IPS DF 4.7 (cell line): ENCODE data around the gene CUL4B.
A peak's percentile ranks its signal among the peaks of the same experiment; 100 is the strongest.
"Not testable (repeated sequence)": the region's sequence is repeated elsewhere in the genome, so short reads cannot be mapped to it uniquely, and the experiment has no call there.

ENCODE experiments used
- DNase-seq: peaks from one replicate; pipeline ENCODE4 v3.0.0-alpha.2; 2013; ENCODE audit warnings: low spot score; ENCODE audit errors: extremely low read depth

Gene CUL4B

DNA sequence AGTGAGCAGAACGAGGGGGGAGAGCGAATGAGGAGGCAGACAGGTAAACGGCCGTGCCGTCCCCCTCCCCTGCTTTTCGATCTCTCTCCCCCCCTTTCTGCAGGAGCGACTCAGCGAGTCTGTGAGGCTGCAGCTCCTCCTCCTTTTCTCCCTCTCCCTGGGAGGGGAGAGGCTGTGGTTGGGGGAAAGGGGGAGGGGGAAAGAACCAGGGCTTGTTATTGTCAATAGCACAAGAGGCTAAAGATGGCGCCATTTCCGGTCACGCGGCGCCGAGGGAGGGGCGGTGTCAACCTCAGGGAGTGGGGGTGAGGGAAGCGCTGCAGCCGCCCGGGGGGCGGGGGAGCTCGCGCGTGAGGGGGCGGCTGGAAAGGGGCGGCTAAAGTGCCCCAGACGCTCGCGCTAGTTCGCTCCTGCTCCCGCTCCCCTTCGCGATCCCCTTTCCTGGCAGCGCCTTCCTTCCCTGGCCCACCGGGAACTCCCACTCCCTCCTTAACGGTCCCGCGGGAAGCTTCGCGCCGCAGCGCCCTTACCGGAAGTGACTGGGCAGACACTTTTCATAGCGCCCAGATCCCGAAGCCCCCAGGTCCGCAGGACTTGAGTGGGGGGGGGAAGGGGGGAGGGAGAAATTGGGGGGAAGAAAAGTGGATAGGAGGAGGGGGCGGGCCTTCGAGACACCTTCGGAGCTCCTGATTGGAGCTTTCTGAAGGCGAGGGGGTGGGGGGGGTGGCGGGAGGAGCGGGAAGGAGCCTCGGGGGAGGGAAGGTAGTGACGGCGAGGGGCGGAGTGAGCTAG, at the start of gene CUL4B:
CUL4B (minus strand) TSS at position 121 of the 792 bp plus-strand sequence. CDS start 324 bp downstream, outside the sequence.
- no peak for DNase-seq

DNA sequence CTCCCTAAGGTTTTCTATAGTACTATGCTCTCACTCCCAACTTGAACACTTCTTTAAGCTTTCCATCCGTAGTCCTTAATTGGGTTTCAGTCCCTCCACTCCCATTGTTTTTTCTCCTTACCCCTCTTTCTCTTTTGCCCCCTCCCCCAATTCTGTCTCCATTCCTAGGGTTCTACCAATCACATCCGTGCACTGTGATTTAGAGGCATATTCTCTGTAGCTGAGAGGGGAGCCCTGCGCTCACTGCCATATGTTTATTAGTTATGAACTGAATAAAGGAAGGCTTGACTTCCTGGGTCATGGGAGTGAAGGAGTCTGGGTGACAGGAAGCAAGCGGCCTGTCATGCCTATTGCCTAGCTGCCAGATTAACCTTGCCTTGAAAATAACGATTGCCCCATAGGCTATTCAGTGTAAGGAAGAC, 43.6 kb upstream of the CUL4B start:
- DNase-seq = no peak

DNA sequence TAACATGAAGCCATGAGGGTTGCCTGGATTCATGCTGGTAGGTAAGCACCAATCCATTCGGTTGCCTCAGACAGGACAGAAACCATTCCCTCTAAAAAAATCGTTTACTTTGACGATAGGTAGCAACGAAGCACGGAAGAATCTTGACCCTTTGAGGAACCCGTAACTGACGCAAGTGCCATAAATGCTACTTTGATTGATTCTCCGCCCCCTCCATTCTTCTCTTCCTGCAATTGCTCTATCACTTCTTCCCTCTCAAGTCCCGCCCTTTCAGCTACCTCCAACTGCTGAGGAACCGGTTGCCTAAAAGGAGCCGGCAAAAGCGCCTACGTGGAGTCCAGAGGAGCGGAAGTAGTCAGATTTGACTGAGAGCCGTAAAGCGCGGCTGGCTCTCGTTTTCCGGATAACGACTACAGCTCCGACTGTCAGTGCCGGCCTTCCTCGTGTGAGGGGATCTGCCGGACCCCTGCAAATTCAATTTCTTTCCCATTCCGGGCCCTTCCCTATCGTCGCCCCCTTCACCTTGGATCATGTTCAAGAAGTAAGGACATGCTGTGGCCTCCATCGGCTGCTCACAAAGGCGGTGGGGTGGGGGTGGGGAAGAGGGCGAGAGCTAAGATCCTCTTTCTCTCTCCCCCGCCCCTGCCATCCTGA, 43.1 kb upstream of the CUL4B start, which contains the start of gene MCTS1:
MCTS1 (plus strand) TSS at position 395 of the 654 bp plus-strand sequence; CDS start at position 531, 136 bp downstream.
- DNase-seq = peak; percentile 36

DNA sequence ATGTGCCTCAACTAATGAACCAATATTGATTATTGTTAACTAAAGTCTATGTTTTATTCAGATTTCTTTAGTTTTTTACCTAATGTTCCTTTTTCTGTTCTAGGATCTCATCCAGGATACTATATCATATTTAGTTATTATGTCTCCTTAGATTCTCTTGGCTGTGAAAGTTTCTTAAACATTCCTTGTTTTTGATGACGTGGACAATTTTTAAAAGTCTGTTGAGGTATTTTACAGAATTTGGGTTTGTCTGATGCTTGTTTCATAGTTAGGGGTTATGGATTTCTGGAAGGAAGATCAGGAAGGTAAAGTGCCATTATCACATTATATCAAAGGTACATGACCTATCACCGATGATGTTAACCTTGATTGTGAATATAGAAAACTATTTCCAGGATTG, 24.9 kb upstream of the CUL4B start:
- no peak for DNase-seq

DNA sequence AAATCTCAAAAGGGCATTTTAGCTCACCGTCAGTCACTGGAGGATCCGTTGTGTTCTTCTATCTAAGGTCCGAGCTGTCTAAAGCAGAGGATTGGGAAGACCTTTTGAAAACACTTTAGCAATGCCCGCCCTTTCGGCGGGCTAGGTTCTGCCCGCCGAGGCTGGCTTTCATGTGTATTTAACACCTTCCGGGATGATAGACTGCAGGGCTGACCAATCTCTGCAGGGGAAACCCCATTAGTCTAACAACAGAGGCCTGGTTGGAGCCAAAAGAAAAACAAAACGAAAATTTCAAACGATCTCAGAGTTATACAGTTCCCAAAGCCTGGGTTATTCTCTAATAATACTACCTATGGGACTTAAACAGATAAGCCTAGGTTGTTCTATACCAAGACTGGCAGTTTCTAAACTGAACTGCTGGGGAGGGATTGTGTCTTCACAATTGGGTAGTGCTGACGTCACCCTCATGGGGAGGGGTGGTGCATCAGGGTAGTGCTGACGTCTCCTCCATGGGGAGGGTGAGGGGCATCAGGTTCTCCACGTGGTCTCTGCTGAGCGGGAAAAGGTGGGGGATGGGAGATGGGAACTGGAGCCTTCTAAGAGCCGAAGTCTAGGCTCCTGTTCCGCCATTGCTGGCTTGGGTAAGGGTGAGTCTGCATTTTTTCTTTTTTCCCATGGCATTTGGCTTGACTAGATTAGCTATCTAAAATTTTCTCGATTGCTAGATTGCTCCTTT, 14.8 kb upstream of the CUL4B start:
- no peak for DNase-seq

DNA sequence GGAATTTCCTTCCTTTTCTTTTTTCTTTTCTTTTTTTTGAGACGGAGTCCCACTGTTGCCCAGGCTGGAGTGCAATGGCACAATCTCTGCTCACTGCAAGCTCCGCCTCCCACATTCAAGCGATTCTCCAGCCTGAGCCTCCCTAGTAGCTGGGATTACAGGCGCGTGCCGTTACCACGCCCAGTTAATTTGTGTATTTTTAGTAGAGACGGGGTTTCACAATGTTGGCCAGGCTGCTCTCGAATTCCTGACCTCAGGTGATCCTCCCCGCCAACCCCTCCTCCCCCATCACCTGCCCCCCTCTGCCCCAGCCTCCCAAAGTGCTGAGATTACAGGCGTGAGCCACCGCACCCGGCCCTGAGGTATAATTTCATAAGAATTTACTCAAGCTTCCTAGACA, 13.0 kb upstream of the CUL4B start:
- not testable (repeated sequence) for DNase-seq

DNA sequence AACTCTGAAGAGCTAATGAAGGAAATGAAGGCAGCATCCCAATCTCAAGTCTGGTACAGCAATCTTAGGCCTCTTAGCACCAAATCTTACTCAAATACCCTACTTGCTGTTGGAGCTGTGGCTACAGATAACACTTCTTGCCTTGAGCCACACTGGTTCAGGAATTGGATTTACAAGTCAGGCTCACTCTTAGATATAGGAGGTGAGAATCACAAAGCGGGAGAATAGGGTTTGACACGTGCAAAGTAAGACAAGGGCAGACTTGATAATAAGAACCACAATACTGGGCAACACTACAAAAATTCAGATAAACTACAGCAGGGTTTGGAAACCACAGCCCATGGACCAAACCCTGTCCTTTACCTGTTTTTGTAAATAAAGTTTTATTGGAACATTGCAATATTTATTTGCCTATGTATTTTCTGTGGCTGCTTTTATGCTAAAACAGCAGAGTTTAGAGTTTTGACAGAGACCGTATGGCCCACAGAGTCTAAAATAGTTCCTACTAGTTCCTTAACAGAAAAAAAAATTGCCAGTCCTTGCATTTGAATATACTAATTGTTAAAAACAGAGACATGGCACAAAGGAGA, 9.3 kb upstream of the CUL4B start:
- DNase-seq = no peak

DNA sequence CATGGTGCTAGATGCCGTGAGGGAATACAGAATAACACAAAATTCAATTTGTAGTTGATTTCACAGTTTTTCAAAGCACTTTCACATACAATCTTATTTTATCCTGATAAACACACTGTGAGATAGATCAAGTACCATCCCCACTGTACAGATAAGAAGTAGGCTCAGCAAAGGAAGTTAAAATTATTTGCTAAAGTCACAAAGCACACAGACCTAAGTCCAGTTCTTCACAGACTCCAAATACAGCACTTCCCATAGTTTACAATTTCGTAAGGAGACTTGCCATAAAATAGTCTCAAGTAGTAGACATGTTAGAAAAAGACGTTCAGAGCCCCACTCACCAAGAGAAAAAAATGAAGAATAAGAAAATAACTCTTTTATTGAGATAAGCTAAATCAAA, 7.8 kb upstream of the CUL4B start:
- DNase-seq = no peak

DNA sequence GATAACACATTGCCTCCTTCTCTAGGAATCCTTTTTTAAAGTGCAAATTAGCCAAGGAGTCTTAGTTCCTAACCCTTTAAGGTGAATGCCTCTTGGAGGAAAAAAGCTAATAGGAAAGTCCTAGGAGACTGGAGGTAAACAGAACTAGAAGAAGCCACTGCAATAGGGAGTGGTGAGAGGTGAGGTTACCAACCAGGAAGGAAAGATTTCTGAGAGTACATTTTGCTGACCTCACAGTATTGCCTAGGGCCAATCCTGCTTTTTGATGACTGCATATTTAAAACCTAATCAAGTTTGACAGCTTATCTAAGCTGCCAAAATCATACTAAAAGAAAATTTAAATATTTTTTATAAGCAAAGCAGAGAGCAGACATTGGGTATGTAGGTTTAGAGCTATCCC, 7.3 kb upstream of the CUL4B start:
- no peak for DNase-seq

DNA sequence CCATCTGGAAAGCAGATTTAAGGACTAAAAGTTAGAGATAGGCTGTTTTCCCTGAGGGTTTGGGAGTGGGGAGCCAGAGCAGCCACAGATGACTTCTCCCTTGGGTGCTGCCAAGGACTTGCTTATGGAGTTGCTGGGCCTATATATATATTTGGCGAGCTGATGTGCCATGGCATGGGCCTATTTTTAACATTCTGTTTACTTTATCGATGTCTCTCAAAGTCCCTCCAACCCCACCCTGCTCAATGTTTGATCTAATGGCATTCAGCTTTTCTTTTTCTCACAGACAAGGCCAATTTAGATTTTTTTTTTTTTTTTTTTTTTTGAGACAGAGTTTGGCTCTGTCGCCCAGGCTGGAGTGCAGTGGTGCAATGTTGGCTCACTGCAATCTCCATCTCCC, 6.1 kb upstream of the CUL4B start:
- DNase-seq = no peak

DNA sequence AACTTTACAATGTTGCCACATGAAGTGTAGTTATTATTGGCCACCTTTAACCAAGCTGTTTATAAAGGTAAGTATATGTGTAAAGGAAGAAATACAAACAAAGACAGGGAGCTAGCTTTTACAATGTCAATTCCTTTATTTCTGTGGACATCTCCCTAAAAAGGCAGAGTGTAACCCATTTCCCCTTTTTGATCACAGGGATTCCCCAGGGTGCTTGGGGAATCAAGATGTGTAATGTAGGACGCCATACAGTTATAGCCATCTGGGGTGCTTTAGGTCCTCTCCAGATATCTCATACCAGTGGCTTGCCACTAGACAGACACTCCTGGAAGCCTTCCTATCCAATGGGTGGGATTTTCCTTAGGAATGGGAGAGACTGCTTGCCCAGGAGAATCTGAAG, 4.2 kb upstream of the CUL4B start:
- DNase-seq = no peak

DNA sequence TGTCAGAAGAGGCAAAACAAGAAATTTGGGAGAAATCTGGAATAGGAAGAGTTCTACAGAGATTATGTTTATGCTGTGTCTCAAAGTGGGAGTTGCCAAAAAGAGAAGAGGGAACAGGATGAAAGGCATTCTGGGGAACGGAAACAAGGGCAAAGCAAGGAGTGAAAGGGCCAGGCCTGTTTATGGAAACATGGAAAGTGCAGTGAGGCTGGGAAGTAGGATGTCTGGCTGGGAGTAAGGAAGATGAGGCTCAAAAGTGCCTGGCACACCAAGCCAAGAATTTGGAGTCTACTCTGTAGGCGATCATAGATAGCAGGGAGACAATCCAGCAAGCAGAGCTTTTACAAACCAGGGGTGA, 1.8 kb upstream of the CUL4B start:
- DNase-seq = no peak

DNA sequence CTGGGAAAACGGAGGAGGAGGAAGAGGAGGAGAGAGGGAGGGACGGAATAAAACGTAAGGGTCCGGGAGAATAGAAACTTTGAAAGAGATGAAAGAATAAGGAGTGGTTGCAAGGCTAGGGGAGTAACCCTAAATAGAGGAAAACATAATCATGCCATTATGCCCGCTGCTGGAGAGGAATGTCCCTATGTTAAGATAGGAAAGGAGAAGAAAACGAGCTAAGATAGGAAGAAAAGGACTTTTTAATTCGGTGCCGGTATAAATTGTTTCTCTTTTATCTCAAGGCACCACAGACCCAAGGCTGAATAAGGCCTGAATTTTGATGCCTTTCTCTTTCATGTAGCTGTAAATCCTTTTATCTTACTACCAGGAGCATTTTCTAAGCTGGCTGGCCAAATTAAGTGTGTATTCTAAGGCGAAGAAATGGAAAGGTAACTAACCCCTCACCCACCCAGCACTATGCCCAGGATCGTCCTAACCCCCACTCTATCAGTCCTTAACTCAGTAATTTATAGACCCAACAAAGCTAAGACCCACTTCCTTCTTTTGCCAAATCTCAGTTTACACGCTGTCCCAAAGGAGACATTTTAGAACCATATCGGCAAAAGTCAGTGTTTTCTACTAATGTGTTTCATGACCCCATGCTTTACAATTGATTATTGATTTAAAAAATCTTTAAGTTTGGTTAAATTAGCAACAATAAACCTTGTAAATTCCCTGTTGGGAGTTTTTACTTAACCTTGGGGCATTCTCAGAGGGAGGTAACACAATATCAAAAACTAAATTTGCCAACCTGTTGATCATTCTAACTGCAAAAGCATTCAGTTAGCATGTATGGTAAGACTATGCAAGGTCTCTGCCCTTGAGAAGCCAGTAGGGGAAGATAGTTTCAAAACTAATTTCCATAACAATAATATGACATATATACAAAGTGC, 1.1 kb upstream of the CUL4B start:
- DNase-seq = no peak

DNA sequence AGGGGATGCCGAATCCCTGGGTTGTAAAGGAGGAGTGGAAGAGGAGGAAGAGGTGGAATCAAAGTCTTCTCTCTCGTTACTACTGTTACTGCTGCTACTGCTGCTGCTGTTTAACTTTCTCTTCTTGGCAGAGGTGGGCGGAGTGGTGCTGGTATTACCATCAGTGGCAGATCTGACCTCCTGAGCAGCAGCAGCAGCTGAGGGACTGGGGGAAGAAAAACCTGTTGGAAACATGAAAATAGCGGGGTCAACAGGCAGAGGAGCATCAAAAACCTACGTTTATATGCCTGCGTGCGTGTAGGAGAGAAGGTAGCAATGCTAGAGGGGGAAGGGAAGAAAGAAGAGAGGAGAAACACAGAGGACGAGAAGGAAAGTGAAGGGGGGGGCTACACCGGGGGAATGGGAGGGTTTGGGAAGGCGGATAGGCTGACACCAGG, 339 bp downstream of the CUL4B start:
- DNase-seq = no peak

DNA sequence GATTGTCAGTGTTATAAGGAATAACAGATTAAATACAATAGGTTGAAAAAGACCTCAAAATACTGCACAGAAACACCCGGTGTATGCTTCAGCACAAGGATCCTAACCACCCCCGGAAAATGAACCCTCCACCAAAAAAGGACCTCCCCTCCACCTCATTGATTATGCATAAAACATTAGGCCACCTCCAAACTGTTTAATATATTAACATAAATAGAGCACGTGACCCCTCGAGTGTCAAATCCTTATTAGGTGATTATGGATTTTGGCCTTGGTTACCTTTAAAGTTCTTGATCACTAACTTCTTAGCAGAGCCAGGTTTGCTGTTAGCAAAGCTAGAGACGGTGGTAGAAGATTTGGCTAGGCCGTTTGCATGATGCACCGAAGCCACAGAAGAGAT, 958 bp downstream of the CUL4B start:
- no peak for DNase-seq

DNA sequence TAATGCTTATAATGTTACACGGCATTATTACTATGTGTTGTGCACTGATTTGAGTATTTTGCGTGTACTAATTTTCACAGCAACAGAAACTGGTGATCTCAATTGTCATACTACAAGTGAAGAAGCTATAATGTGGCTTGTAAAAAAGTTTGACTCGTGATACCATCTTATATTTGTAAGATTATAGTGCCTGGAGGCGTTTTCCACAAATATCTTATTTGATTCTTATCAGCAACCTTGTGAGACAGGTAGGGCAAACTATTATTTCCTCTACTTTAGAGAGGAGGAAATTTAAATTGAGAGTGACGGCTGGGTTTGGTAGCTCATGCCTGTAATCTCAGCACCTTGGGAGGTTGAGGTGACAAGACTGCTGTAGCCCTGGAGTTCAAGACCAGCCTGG, 4.5 kb downstream of the CUL4B start:
- DNase-seq = no peak

DNA sequence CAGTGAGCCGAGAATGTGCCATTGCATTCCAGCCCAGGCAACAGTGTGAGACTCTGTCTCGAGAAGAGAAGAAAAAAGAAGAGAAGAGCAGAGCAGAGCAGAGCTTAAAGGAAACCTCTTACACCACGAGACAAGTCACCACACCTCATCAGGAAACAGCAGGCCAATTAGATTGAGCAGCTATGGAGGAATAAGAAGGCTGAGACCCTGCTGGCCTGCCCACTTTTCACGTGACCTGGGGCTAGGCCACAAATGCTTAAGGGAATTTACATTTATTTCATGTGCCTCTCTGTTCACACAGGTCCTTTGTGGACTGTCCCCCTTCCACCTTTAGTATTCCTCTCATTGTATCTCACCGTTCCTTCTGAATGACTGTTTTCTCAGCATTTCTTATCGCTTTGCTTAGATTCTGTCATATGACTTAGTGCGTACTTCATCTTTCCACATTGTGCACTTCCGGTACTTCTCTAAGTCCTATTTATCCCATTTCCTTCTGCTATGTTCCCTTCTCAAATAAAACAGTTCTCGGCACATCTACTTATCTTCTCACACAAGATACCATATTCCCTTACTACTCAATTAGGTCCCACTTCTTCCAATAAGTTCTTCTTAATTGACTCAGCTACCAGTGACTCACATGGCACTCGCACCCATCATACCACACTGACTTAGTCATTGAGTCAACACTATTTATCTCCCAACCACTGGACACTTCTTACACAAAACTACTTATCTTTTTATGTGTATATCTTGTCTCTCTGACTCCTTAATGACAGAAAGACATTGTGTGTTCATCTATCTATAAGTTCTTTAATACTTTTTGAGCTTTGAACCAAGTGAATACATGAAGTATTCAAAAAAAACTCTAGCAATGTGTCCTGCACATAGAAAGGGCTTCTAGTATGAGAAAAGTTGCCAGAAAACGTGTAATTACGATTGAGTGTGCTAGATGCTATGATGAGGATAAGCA, 11.0 kb downstream of the CUL4B start:
- DNase-seq = no peak

DNA sequence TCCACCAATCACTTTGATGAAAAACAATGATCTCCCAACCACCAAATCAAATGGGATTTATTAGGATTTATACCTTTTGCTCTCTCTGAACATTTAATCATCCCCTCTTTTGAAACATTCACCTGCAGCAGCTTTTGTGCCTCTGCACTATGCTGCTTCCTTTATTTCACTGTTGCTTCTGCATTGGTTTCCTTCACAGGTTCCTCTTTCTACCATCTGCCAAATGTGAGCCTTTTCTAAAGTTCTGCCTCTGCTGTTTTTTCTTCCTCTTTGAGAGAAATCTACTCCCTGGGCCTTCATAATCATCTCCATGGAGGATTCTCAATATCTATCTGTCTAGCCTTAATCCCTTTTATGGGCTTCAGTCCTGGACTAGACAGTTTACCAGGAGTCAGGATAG, 24.7 kb downstream of the CUL4B start:
- DNase-seq = no peak

DNA sequence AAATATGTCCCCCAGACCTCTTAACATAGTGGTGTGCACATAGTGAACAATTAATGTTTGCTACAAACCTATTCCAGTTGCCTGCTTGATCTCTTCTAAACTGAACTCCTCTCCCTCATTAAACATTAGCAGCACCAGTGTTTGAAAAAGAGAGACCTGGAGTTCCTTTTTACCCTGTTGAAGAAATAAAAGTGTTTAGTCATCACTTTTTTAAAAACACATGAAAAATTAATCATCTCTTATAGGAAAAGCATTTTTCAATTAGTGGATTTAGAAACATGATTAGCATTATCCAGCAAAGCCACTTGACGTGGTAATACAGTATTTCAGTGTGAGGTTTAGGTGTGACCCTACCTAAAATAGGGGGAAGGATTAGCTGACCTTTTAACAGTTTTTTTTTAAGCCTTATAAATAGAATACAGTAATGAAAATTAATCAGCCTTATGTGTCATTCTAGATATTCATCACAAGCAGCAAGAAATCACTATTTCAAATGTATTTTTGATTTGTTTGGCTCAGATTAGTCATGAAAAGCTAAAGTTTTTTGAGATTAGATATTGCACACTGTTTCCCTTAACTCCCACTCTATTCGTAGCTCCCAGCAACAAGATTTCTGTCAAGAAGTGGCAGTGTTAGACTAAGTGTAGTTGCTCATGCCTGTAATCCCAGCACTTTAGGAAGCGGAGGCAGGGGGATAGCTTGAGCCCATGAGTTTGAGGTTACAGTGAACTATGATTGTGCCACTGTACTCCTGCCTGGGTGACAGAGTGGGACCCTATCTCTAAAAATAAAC, 26.2 kb downstream of the CUL4B start:
- no peak for DNase-seq
